ENCODE results near the gene PRH1.

PRH1 gene

GRCh38 chr12:10884086-10884725, at the start of gene PRH1:
Gene PRH1, minus strand, starts transcription at chr12:10884255. Its CDS starts 38 bp downstream, at chr12:10884217.
- no peak for DNase-seq (ENCODE audit: extremely low read depth in 1 of 2, low read depth in 1 of 2)

GRCh38 chr12:10928746-10929286, 44.8 kb upstream of the PRH1 start, which contains the start of gene PRH2:
Gene PRH2, plus strand, starts transcription at chr12:10929236. Its CDS starts 38 bp downstream, at chr12:10929274.
- no peak for DNase-seq (ENCODE audit: extremely low read depth in 1 of 2, low read depth in 1 of 2)

DNA sequence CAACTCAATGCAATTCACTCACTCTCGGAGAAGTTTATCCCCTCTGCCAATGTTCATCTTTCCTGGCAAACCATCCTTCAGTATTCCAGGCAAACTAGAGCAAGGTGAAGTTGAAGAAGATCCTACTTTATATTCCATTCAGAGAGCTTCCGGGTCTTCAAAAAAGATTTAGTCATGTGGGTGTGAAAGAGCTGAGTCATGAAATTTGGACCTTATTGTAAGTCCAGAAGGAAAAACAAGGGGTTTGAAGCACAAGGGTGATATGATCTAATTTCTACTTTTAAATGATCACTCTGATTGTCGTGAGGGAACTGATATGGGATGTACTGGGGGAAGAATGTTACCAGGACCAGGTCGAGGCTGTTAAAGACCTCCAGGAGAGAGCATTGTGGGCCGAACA, 42.2 kb upstream of the PRH1 start:
- DNase-seq (ENCODE audit: extremely low read depth in 1 of 2, low read depth in 1 of 2) = no peak

DNA sequence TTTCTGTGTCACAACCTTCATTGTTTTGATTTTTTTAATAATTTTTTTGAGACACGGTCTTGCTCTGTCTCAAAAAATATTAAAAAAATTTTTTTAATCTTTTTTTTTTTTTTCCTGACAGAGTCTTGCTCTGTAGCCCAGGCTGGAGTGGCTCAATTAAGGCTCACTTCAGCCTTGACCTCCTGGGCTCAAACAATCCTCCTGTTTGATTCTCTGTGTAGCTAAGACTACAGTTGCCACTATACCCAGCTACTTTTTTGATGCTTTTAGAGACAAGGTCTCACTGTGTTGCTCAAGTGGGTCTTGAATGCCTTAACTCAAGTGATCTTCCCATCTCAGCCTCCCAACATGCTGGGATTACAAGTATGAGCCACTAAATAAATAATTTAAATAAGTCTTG, 35.8 kb upstream of the PRH1 start:
- DNase-seq (ENCODE audit: extremely low read depth in 1 of 2, low read depth in 1 of 2) = no peak

GRCh38 chr12:10910380-10910779, 26.3 kb upstream of the PRH1 start:
- no peak for DNase-seq (ENCODE audit: extremely low read depth in 1 of 2, low read depth in 1 of 2)

DNA sequence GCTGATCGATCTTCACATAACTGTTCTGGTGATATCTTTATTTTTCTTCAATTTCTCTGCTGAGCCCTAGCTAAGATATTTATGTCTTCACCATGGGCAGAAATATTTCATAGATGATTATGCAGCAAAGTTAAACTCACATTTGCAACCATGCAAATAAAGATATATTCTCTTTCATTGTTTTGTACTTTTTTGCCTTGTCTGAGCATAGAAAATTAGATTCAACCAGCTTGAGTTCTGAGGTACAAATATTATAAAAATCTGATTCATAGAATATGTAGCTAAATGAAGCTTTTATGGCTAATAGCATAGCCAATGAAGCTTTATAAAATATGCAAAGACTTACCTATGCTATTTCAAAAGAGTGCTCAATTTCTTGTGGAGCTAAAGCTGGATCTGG, 25.4 kb upstream of the PRH1 start, which contains the start of gene TAS2R13:
TSS of gene TAS2R13 (minus strand) at position 101 of the 400 bp plus-strand sequence. CDS start 264 bp downstream, outside the sequence.
- no peak for DNase-seq (ENCODE audit: extremely low read depth in 1 of 2, low read depth in 1 of 2)

GRCh38 chr12:10904686-10905085, 20.6 kb upstream of the PRH1 start:
- DNase-seq (ENCODE audit: extremely low read depth in 1 of 2, low read depth in 1 of 2) = no peak

GRCh38 chr12:10901427-10901826, 17.4 kb upstream of the PRH1 start:
- DNase-seq (ENCODE audit: extremely low read depth in 1 of 2, low read depth in 1 of 2) = no peak

- no peak for DNase-seq (ENCODE audit: extremely low read depth in 1 of 2, low read depth in 1 of 2)
Observed at GRCh38 chr12:10900972-10901371, 16.9 kb upstream of the PRH1 start.

GRCh38 chr12:10900530-10900929, 16.5 kb upstream of the PRH1 start:
- no peak for DNase-seq (ENCODE audit: extremely low read depth in 1 of 2, low read depth in 1 of 2)

DNA sequence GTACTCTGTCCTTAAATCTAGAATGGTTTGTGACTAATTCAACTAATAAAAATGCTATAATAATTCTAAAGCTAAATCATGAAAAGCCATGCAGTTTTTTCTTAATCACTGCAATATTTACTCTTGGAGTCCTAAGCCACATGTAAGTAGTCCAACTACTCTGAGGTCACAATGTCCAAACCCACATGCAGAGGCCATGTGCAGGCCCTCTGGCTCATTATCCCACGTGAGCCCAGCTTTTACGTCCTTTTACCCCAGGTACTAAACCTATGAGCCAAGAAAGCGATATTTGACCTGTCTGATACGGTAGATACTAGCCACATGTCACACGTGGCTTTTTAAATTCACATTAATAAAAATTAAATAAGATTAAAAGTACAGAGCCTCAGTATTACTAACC, 12.8 kb upstream of the PRH1 start:
- DNase-seq (ENCODE audit: extremely low read depth in 1 of 2, low read depth in 1 of 2) = no peak

DNA sequence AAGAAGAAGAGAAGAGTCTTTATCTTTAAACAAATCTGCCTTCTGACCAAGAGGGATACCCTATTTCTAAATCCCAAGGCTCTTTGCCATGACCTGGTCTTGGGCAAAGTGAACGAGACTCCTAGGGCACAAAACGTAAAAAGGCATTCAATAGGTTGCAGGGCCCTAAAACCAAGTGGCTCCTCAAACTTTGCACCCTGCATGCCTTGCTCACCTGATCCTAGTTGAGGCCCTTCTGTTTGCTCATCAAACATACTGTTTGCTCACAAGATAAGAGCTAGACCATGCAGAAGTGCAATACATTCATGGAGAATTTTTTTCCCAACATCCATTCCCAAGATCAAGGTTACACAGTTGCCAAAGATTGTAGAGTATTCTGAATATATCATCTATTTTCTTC, 7.9 kb upstream of the PRH1 start:
- DNase-seq (ENCODE audit: extremely low read depth in 1 of 2, low read depth in 1 of 2) = no peak

GRCh38 chr12:10889226-10889625, 5.2 kb upstream of the PRH1 start:
- DNase-seq (ENCODE audit: extremely low read depth in 1 of 2, low read depth in 1 of 2) = no peak

GRCh38 chr12:10873378-10873777, 10.7 kb downstream of the PRH1 start:
- DNase-seq (ENCODE audit: extremely low read depth in 1 of 2, low read depth in 1 of 2) = no peak

- DNase-seq (ENCODE audit: extremely low read depth in 1 of 2, low read depth in 1 of 2) = no peak
Observed at GRCh38 chr12:10867381-10867780, 16.7 kb downstream of the PRH1 start.

DNA sequence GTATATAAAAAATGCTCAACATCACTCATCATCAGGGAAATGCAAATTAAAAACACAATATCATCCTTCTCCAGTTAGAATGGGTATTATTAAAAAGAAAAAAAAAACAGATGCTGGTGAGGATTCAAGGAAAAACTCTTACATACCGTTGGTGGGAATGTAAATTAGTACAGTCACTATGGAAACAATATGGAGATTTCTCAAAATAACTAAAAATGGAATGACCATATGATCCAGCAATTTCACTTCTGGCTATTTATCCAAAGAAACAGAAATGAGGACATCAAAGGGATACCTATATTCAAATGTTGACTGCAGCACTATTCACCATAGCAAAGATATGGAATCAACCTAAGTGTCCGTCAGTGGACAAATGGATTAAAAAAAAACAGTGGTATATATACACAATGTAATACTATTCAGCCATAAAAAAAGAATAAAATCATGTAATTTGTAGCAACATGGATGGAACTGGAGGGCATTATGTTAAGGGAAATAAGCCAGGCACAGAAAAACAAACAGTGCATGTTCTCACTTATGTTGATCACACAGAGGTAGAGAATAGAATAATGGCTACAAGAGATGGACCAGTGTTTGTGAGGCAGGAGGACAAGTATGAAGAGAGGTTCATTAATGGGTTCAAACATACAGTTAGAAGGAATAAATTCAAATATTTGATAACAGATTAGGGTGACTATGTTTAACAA, 20.4 kb downstream of the PRH1 start:
- no peak for DNase-seq (ENCODE audit: extremely low read depth in 1 of 2, low read depth in 1 of 2)

DNA sequence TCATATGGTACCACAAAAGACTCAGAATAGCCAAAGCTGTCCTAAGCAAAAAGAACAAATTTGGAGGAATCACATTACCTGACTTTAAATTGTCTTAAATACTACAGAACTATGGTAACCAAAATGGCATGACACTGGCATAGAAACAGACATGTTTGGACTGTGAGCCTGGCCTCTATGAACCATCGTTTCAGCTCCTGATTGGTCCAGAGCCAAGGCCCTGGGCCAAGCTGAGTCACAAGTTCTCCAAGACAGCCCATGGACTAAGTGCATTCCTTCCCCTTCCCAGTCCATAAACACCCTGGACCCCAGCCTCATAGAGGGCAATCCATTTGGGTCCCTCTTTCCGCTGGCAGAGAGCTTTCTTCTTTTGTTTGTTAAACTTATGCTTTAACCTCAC, 22.7 kb downstream of the PRH1 start:
- no peak for DNase-seq (ENCODE audit: extremely low read depth in 1 of 2, low read depth in 1 of 2)

GRCh38 chr12:10855807-10856206, 28.2 kb downstream of the PRH1 start:
- DNase-seq (ENCODE audit: extremely low read depth in 1 of 2, low read depth in 1 of 2) = no peak

- DNase-seq (ENCODE audit: extremely low read depth in 1 of 2, low read depth in 1 of 2) = no peak
Observed at GRCh38 chr12:10853776-10854175, 30.3 kb downstream of the PRH1 start.

GRCh38 chr12:10851243-10851858, 32.7 kb downstream of the PRH1 start:
- no peak for DNase-seq (ENCODE audit: extremely low read depth in 1 of 2, low read depth in 1 of 2)

DNA sequence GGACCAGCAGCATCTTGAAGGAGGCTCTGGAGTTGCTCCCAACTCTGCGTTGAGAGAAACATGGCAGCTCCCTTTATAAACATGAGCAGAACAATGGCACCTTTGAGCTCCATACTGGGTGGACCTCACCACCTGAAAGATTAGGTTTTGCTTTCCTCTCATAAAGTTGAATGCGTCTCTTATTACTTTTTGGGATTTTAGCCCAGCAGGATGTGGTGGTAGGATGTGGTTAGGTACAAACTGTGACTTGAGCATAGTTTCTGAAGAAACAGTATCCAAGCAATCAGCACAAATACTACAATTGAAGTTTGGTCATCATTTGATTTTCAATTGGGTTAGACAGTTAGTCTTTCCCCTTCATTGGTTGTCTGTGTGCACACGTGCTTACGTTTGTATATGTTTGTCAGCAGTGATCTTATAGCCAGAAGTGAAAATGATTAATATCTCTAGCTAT, 34.6 kb downstream of the PRH1 start, which contains the start of gene PRR4:
TSS of gene PRR4 (minus strand) at position 51 of the 454 bp plus-strand sequence. CDS start at position 13, 38 bp downstream.
- no peak for DNase-seq (ENCODE audit: extremely low read depth in 1 of 2, low read depth in 1 of 2)

All from stimulated activated CD8-positive, alpha-beta memory T cell treated with anti-CD3 and anti-CD28 coated beads, Interleukin-7, amount 100 ng/mL, for 48 hours (primary cell).